Bronchial epithelial cell (primary cell): ENCODE data around the gene ZNF25. TPM values are rescaled to one million over a fixed set of nuclear protein-coding genes. Genes with fewer than 3 reads are reported as not detected.
"Not testable (repeated sequence)": the region's sequence is repeated elsewhere in the genome, so short reads cannot be mapped to it uniquely, and the experiment has no call there.

Experiments used
- DNase-seq: peaks from one replicate; pipeline ENCODE4 v3.0.0-alpha.2; 2010; ENCODE audit warnings: low read depth
- FAIRE-seq: peaks from 2 replicates; lab custom pipeline; 2011; peaks lifted over from hg19 to GRCh38; lab: Jason Lieb, UNC
- H3K27me3 ChIP-seq: 2 replicates; pipeline ENCODE4 v1.5.1; 2011; ENCODE audit warnings: low read length; ENCODE audit not compliant: control insufficient read depth, insufficient read depth
- H3K36me3 ChIP-seq: 2 replicates; pipeline ENCODE4 v1.5.1; 2011; ENCODE audit warnings: low read length; ENCODE audit not compliant: control insufficient read depth, insufficient read depth
- H3K4me3 ChIP-seq: 2 replicates; pipeline ENCODE4 v1.5.1; 2011; ENCODE audit warnings: mild to moderate bottlenecking, low read depth, low read length, control low read depth
- CTCF ChIP-seq: IDR thresholded peaks from 2 replicates; pipeline ENCODE4 v1.5.1; 2011; ENCODE audit warnings: mild to moderate bottlenecking, moderate library complexity, low read length, control low read depth, inconsistent platforms; ENCODE audit not compliant: insufficient read depth, severe bottlenecking
- total RNA-seq: library from RNA; depleted of rRNA; stranded (reverse); fragments of >200 nt; gene quantifications from 2 replicates; pipeline ENCODE4 v1.2.1, GENCODE V29; 2014

ZNF25 gene
- 5.8 and 7.2 TPM in 2 replicates for total RNA-seq

GRCh38 chr10:37976091-37976879 is at the start of gene ZNF25:
TSS of gene ZNF25 (minus strand) at chr10:37976647. CDS start at chr10:37971722, 4,925 bp downstream.
- DNase-seq (peak; percentile 95), FAIRE-seq (no peak)
- H3K27me3 ChIP-seq, result no peaks in the 10 kb centered on the region
- H3K36me3 ChIP-seq, result no peaks in the 10 kb centered on the region
- peak within 1 kb of the TSS; percentile 94 for H3K4me3 ChIP-seq
- peak; percentile 99 for TF ChIP-seq CTCF

DNA sequence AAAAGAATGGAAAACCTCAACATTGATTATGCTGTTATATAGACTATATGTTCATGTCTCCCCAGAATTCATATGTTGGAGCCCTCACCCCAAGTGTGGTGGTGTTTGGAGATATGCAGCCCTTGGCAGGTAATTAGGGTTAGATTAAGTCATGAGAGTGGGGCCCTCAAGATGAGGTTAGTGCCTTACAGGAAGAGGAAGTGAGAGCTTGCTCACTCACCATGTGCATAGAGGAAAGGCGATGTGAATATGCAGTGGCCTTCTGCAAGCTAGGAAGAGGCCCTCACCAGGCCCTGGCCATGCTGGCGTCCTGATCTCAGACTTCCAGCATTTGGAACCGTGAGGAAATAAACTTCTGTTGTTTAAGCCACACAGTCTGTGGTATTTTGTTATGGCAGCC is 48.8 kb upstream of the ZNF25 start:
- no peak for TF ChIP-seq CTCF
- DNase-seq, result no peak
- Histone ChIP-seq H3K36me3 (peaks cover 10% of the 10 kb centered on the region), H3K27me3 (no peaks in the 10 kb centered on the region), H3K4me3 (no peak overlapping the region)
- peak; percentile 86 for FAIRE-seq

DNA sequence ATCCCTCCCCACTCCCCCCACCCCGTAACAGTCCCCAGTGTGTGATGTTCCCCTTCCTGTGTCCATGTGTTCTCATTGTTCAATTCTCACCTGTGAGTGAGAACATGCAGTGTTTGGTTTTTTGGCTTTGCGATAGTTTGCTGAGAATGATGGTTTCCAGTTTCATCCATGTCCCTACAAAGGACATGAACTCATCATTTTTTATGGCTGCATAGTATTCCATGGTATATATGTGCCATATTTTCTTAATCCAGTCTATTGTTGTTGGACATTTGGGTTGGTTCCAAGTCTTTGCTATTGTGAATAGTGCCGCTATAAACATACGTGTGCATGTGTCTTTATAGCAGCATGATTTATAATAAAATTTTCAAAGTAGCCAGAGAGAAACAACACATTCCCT is 42.7 kb upstream of the ZNF25 start:
- not testable (repeated sequence) for H3K36me3 ChIP-seq, H3K27me3 ChIP-seq, FAIRE-seq, DNase-seq, H3K4me3 ChIP-seq

GRCh38 chr10:38016354-38016753 is 39.9 kb upstream of the ZNF25 start:
- Histone ChIP-seq H3K36me3 (peaks cover 4% of the 10 kb centered on the region), H3K4me3 (no peak overlapping the region), H3K27me3 (no peaks in the 10 kb centered on the region)
- TF ChIP-seq CTCF, result no peak
- DNase-seq, result no peak
- no peak for FAIRE-seq

GRCh38 chr10:38010119-38010903 is 33.9 kb upstream of the ZNF25 start, which contains the start of gene ZNF33A:
TSS of gene ZNF33A (plus strand) at chr10:38010675. CDS start at chr10:38012342, 1,667 bp downstream.
- DNase-seq (peak; percentile 89), FAIRE-seq (no peak)
- Histone ChIP-seq H3K27me3 (no peaks in the 10 kb centered on the region), H3K36me3 (no peaks in the 10 kb centered on the region), H3K4me3 (peak within 1 kb of the TSS; percentile 78)
- no peak for TF ChIP-seq CTCF

GRCh38 chr10:38007991-38008390 is 31.5 kb upstream of the ZNF25 start:
- Histone ChIP-seq H3K4me3 (no peak overlapping the region), H3K36me3 (no peaks in the 10 kb centered on the region), H3K27me3 (no peaks in the 10 kb centered on the region)
- DNase-seq, result peak; percentile 92
- no peak for FAIRE-seq
- no peak for TF ChIP-seq CTCF
